NCI-H146 (cell line): ENCODE data around the gene RPL41.
"Not testable (repeated sequence)": the region's sequence is repeated elsewhere in the genome, so short reads cannot be mapped to it uniquely, and the experiment has no call there.

Experiments used
- DNase-seq: peaks from one replicate; lab custom pipeline; 2025; lab: John Stamatoyannopoulos, UW

The RPL41 gene

DNA sequence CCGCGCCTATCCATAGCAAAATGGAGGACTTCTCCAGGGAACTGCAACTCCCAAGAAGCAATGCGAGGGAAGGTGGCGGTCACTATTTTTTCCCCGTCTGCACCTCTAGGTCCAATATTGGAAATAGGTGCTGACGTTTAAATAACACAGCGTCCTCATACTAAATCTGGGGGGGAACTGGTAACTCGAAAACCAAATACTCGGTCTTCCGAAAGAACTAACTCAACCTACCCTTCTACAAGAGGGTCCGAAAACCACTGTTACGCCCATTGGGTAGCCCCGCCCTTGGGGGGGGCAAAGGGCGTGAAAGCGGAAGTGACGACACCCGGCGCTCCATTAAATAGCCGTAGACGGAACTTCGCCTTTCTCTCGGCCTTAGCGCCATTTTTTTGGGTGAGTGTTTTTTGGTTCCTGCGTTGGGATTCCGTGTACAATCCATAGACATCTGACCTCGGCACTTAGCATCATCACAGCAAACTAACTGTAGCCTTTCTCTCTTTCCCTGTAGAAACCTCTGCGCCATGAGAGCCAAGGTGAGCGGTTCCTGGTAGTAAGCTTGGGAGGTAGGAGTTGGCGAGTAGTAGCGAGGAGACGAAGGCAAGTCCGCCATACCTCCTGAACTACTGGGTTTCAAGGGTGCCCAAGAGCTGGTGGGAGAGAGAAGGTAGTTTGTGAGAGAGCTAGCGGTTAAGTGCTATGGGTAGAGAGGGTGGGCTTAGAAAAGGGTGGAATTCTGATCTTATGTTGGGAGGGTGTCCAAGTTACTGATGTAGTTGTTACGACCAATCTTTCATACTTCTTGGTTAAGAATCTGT lies at the start of gene RPL41:
Gene RPL41 (plus strand): TSS at position 367 of the 815 bp plus-strand sequence.
- peak; percentile 96 for DNase-seq

DNA sequence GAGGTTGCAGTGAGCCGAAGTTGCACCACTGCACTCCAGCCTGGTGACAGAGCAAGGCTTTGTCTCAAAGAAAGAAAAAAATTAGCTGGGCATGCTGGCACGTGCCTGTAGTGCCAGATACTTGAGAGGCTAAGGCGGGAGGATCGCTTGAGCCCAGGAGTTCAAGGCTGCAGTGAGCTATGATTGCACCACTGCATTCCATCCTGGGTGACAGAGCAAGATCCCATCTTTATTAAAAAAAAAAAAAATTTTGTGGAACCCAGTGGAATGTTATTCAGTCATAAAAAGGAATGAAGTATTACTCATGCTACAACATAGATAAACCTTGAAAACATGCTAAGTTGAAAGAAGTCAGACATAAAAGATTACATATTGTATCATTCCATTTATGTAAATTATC lies 44.8 kb upstream of the RPL41 start:
- DNase-seq: no peak

DNA sequence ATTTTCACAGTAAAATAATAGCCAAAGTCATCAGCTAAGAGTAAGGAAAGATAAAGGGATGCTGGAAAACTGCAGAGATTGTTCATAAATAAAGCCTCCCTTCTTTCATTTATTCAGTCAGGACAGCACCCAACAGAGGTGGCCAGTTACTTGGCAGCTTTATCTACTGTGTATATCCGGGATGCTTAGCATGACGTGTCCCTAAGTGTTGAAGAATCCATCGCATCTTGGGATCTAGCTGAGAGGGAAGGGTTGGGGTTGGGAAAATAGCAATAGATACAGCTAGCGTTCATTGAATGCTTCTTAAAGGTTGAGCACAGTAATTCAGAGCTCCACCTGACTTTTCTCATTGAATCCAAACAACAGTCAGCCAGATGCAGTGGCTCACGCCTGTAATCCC lies 42.0 kb upstream of the RPL41 start:
- DNase-seq: no peak

DNA sequence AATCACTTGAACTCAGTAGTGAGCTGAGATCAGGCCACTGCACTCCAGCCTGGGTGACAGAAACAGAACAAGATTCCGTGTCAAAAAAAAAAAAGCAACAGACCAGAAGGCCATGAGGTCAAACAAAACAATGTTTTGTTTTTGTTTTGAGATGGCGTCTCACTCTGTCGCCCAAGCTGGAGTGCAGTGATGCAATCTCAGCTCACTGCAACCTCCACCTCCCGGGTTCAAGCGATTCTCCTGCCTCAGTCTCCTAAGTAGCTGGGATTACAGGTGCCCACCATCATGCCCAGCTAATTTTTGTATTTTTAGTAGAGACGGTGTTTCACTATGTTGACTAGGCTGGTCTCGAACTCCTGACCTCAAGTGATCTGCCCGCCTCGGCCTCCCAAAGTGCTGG lies 38.5 kb upstream of the RPL41 start:
- DNase-seq: not testable (repeated sequence)

GRCh38 chr12:56078427-56078826 lies 38.0 kb upstream of the RPL41 start:
- DNase-seq: no peak

GRCh38 chr12:56078931-56079722 lies 37.3 kb upstream of the RPL41 start:
- DNase-seq: peak; percentile 80

DNA sequence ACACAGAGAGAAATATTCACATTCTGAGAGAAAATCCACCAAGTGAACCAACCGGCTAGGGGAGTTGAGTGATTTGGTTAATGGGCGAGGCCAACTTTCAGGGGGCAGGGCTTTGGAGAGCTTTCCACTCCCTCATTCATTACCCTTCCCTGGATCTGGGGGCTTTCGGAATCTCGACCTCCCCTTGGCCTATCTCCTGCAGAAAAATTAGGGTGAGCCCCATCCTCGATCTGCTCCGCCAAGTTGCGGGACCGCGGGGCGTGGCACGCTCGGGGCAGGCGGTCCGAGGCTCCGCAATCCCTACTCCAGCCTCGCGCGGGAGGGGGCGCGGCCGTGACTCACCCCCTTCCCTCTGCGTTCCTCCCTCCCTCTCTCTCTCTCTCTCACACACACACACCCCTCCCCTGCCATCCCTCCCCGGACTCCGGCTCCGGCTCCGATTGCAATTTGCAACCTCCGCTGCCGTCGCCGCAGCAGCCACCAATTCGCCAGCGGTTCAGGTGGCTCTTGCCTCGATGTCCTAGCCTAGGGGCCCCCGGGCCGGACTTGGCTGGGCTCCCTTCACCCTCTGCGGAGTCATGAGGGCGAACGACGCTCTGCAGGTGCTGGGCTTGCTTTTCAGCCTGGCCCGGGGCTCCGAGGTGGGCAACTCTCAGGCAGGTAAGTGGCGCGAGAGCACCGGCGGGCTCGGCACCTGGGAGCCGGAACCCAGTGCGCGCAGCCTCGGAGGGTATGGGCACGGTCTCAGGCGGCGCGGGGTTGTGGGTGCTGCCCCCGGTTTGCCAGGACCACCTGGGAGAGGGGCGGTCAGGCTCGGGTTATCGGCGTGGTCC lies 36.5 kb upstream of the RPL41 start, which contains the start of gene ERBB3:
Gene ERBB3 (plus strand): TSS at position 443 of the 833 bp plus-strand sequence. CDS start 136 bp downstream, at position 579.
- peak; percentile 74 for DNase-seq

GRCh38 chr12:56080556-56081138 lies 35.8 kb upstream of the RPL41 start:
- no peak for DNase-seq

DNA sequence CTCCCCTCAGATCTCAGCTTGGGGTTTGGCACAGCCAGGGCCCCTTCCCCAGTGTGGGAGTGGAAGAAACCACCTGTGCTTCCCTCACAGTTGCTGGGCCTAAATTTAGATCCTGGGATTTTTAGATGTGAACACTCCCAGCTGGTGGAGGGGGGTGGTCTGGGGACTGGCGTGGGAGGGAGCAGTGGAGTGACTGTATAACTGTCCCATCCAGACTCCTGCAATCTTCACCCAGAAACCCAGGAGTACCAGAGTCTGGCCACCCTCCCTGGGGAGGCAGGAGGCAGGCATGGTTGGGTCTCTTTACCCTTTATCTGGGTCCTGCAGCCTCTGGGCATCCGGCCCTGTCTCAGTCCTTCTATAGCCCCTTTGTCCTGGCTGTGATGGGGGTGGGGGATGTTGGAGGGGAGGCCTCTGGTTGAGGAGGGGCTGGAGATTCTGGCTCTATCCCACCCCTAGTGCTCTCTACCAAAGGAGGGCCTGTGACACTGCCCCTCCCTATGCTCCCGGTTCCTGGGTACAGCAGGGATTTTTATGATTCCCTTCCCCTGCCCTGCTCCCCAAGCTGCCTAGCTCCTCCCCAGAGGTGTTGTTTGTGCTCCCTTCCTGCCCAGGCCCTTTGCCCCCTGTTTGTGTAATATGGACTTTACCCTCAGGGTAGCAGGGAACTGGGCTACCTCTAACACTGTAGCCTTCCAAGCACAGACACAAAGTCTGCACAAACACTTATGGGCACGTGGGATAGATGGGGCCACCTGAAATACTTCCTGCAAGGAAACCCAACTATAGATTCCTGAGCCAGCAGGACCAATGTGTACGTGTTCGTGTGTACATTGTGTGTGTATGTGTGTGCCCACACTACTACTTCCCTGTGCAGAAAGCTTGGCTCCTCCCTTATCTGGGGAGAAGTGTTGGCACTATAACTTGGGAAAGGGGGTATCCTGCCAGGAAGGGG lies 34.8 kb upstream of the RPL41 start:
- no peak for DNase-seq

DNA sequence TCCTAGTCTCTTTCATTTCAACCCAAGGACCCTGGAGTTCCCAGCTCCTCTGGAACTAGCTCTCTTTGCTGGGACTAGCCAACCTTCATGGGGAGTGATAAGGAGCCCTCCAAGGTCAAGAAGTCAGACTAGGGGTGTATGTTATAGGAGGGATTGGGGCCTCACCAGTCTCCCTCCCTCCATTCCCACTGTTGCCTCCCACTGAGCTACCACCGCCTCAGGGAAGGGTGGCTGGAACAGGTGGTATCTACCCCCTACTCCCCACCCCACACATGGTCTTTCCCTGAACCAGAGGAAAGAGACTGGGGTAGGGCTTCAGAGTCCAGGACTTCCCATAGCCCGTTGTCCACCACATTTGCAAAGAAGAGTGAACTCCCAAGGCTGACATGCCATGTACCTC lies 34.1 kb upstream of the RPL41 start:
- DNase-seq: no peak

- DNase-seq: no peak
These were observed 33.5 kb upstream of the RPL41 start for GRCh38 chr12:56082967-56083366.

GRCh38 chr12:56084958-56085543 lies 31.4 kb upstream of the RPL41 start:
- peak; percentile 18 for DNase-seq

DNA sequence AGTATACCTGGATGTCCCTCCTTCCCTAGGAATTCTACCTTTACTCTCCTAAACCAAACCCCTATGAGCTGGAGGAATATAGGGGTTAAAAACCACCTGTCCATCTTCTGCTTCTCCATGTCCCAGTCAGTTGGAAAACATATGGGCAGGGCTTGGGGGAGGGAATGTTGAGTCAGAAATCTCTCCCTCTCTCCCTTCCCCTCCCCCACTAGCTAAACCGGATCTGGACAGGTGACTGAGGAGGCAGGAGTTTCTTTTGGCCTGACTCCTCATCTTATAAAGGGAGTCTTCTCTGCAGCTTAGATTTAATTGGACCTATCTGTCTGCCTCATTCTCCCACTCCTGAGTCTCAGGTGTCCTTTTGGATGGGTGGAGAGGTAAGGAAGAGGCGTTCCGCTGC lies 30.3 kb upstream of the RPL41 start:
- no peak for DNase-seq

- DNase-seq: no peak
These were observed 29.8 kb upstream of the RPL41 start for GRCh38 chr12:56086608-56087007.

GRCh38 chr12:56087220-56087619 lies 29.2 kb upstream of the RPL41 start:
- no peak for DNase-seq

GRCh38 chr12:56097738-56098137 lies 18.7 kb upstream of the RPL41 start:
- no peak for DNase-seq

- DNase-seq: no peak
These were observed 17.8 kb upstream of the RPL41 start for GRCh38 chr12:56098592-56098991.

GRCh38 chr12:56099787-56100186 lies 16.6 kb upstream of the RPL41 start:
- DNase-seq: no peak

DNA sequence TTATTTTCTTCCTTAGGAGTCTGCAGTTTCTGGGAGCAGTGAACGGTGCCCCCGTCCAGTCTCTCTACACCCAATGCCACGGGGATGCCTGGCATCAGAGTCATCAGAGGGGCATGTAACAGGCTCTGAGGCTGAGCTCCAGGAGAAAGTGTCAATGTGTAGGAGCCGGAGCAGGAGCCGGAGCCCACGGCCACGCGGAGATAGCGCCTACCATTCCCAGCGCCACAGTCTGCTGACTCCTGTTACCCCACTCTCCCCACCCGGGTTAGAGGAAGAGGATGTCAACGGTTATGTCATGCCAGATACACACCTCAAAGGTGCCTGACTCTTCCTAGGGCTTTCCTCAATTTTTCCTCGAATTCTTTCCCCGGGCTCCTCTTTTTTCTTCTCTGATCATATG lies 15.4 kb upstream of the RPL41 start:
- DNase-seq: no peak

DNA sequence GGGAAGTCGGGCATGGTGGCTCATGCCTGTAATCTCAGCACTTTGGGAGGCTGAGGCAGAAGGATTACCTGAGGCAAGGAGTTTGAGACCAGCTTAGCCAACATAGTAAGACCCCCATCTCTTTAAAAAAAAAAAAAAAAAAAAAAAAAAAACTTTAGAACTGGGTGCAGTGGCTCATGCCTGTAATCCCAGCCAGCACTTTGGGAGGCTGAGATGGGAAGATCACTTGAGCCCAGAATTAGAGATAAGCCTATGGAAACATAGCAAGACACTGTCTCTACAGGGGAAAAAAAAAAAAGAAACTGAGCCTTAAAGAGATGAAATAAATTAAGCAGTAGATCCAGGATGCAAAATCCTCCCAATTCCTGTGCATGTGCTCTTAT lies 13.8 kb upstream of the RPL41 start:
- no peak for DNase-seq
